ENCODE data around the gene GON4L. TPM values are rescaled to one million over a fixed set of nuclear protein-coding genes. Genes with fewer than 3 reads are reported as not detected.
A peak's percentile ranks its signal among the peaks of the same experiment; 100 is the strongest.
"Not testable (repeated sequence)": the region's sequence is repeated elsewhere in the genome, so short reads cannot be mapped to it uniquely, and the experiment has no call there.

The GON4L gene
- total RNA-seq, 1 donor from 2014 or later: 22.7 TPM

GRCh38 chr1:155715777-155716176 is 141.2 kb downstream of the GON4L start:
- no peak for DNase-seq (ENCODE audit: low read depth)
- no peak overlapping the region for H3K4me3 ChIP-seq (ENCODE audit: low read depth, low read length)
- TF ChIP-seq CTCF (conservative IDR thresholded peaks at IDR 0.05; ENCODE audit: low read depth, low read length): no peak

GRCh38 chr1:155715056-155715455 is 142.0 kb downstream of the GON4L start:
- not testable (repeated sequence) for DNase-seq (ENCODE audit: low read depth); H3K4me3 ChIP-seq (ENCODE audit: low read depth, low read length)

GRCh38 chr1:155713075-155713474 is 143.9 kb downstream of the GON4L start:
- TF ChIP-seq CTCF (conservative IDR thresholded peaks at IDR 0.05; ENCODE audit: low read depth, low read length): no peak
- no peak overlapping the region for H3K4me3 ChIP-seq (ENCODE audit: low read depth, low read length)
- no peak for DNase-seq (ENCODE audit: low read depth)

- not testable (repeated sequence) for DNase-seq (ENCODE audit: low read depth); H3K4me3 ChIP-seq (ENCODE audit: low read depth, low read length)
- TF ChIP-seq CTCF (conservative IDR thresholded peaks at IDR 0.05; ENCODE audit: low read depth, low read length): peak; percentile 30
These were observed 144.4 kb downstream of the GON4L start for GRCh38 chr1:155712636-155713035.

GRCh38 chr1:155711457-155711856 is 145.6 kb downstream of the GON4L start:
- DNase-seq (ENCODE audit: low read depth); H3K4me3 ChIP-seq (ENCODE audit: low read depth, low read length): not testable (repeated sequence)

- H3K4me3 ChIP-seq (ENCODE audit: low read depth, low read length): no peak overlapping the region
- no peak for DNase-seq (ENCODE audit: low read depth)
- no peak for TF ChIP-seq CTCF (conservative IDR thresholded peaks at IDR 0.05; ENCODE audit: low read depth, low read length)
These were observed 147.6 kb downstream of the GON4L start for GRCh38 chr1:155709391-155709790.

- no peak for TF ChIP-seq CTCF (conservative IDR thresholded peaks at IDR 0.05; ENCODE audit: low read depth, low read length)
- DNase-seq (ENCODE audit: low read depth): no peak
- H3K4me3 ChIP-seq (ENCODE audit: low read depth, low read length): no peak overlapping the region
These were observed 150.9 kb downstream of the GON4L start for GRCh38 chr1:155706139-155706538.

GRCh38 chr1:155704414-155704813 is 152.6 kb downstream of the GON4L start:
- H3K4me3 ChIP-seq (ENCODE audit: low read depth, low read length); DNase-seq (ENCODE audit: low read depth): not testable (repeated sequence)

GRCh38 chr1:155703216-155703615 is 153.8 kb downstream of the GON4L start:
- DNase-seq (ENCODE audit: low read depth): no peak
- no peak overlapping the region for H3K4me3 ChIP-seq (ENCODE audit: low read depth, low read length)
- no peak for TF ChIP-seq CTCF (conservative IDR thresholded peaks at IDR 0.05; ENCODE audit: low read depth, low read length)

- not testable (repeated sequence) for DNase-seq (ENCODE audit: low read depth); H3K4me3 ChIP-seq (ENCODE audit: low read depth, low read length)
These were observed 155.3 kb downstream of the GON4L start for GRCh38 chr1:155701675-155702074.
